Fibroblast of lung (primary cell): Measurements from ENCODE around the gene ALKBH3. TPM values are rescaled to one million over a fixed set of nuclear protein-coding genes. Genes with fewer than 3 reads are reported as not detected.

Source experiments
- DNase-seq, 2 donors: peaks; one replicate each; pipeline versions ENCODE4 v3.0.0 to v3.0.0-alpha.2; 2010; ENCODE audit warnings: low read depth in 2 of 2
- H2AFZ ChIP-seq: 2 replicates; pipeline ENCODE4 v1.5.1; 2012; ENCODE audit warnings: low read length, control low read depth, inconsistent platforms
- H3K27ac ChIP-seq: 2 replicates; pipeline ENCODE4 v1.5.1; 2011; ENCODE audit warnings: low read length, control low read depth; ENCODE audit not compliant: insufficient read depth
- H3K27me3 ChIP-seq: 2 replicates; pipeline ENCODE4 v1.5.1; 2011; ENCODE audit warnings: mild to moderate bottlenecking, low read length; ENCODE audit not compliant: control insufficient read depth, insufficient read depth
- H3K36me3 ChIP-seq: 2 replicates; pipeline ENCODE4 v1.5.1; 2011; ENCODE audit warnings: low read length; ENCODE audit not compliant: control insufficient read depth, insufficient read depth
- H3K4me1 ChIP-seq: 2 replicates; pipeline ENCODE4 v1.5.1; 2011; ENCODE audit warnings: low read length; ENCODE audit not compliant: control insufficient read depth, insufficient read depth; ENCODE audit errors: extremely low read depth
- H3K4me2 ChIP-seq: 2 replicates; pipeline ENCODE4 v1.5.1; 2011; ENCODE audit warnings: low read length, control low read depth; ENCODE audit not compliant: insufficient read depth; ENCODE audit errors: extremely low read depth
- H3K4me3 ChIP-seq, 4 experiments: fragments of 200-600 bp in 1 of 4; sonication (generic) in 1 of 4; replicated peaks in 1 of 4; 2 replicates each; pipeline ENCODE4 v1.5.1; 2011 to 2016; ENCODE audit warnings: low read length in 4 of 4, low read depth in 3 of 4, mild to moderate bottlenecking in 3 of 4, control low read depth in 2 of 4, inconsistent platforms in 1 of 4, mixed read lengths in 1 of 4; ENCODE audit not compliant: insufficient read depth in 1 of 4; ENCODE audit errors: control extremely low read depth in 1 of 4
- H3K79me2 ChIP-seq: 2 replicates; pipeline ENCODE4 v1.5.1; 2012; ENCODE audit warnings: mild to moderate bottlenecking, low read length, inconsistent platforms; ENCODE audit not compliant: control insufficient read depth, insufficient read depth
- H3K9ac ChIP-seq: 2 replicates; pipeline ENCODE4 v1.5.1; 2011; ENCODE audit warnings: mild to moderate bottlenecking, low read length, control low read depth; ENCODE audit not compliant: insufficient read depth
- H3K9me3 ChIP-seq: 2 replicates; pipeline ENCODE4 v1.5.1; 2012; ENCODE audit warnings: low read depth, low read length; ENCODE audit not compliant: control insufficient read depth, insufficient read depth
- H4K20me1 ChIP-seq: 2 replicates; pipeline ENCODE4 v1.5.1; 2011; ENCODE audit warnings: low read length; ENCODE audit not compliant: control insufficient read depth, insufficient read depth; ENCODE audit errors: extremely low read depth
- CTCF ChIP-seq, 2 donors: IDR thresholded peaks in 1 of 2; conservative IDR thresholded peaks in 1 of 2; 1 replicate in 1 of 2; 2 replicates in 1 of 2; pipeline ENCODE4 v1.5.1; 2011 to 2012; ENCODE audit warnings: low read length in 2 of 2, control low read depth in 1 of 2, inconsistent platforms in 1 of 2, low read depth in 1 of 2, mild to moderate bottlenecking in 1 of 2
- EZH2 ChIP-seq: IDR thresholded peaks from 2 replicates; pipeline ENCODE4 v1.5.1; 2012; ENCODE audit warnings: low read length, control low read depth, mild to moderate bottlenecking; ENCODE audit errors: missing control alignments
- polyA plus RNA-seq, 2 donors: library from polyadenylated mRNA; depleted of rRNA in 1 of 2; stranded (reverse) in 1 of 2; unstranded in 1 of 2; fragments of >200 nt; gene quantifications; 2 replicates each; pipeline ENCODE4 v1.2.1, GENCODE V29; 2011 to 2012; ENCODE audit warnings: missing spikeins in 1 of 2
- total RNA-seq: library from RNA; depleted of rRNA; stranded (reverse); fragments of >200 nt; gene quantifications from 2 replicates; pipeline ENCODE4 v1.2.1, GENCODE V29; 2014

The ALKBH3 gene
- total and polyA plus RNA-seq, 2 donors (not counting 1 experiment from before 2014, with no cell fraction given), result 39.0 to 56.1 TPM

- DNase-seq, result no peak
- H4K20me1 ChIP-seq, result peaks cover 2% of the 10 kb centered on the region
- H2AFZ ChIP-seq, result no peak overlapping the region
- TF ChIP-seq EZH2 (no peak), CTCF (conservative IDR thresholded peaks at IDR 0.05 in 1 of 2, IDR thresholded peaks at IDR 0.05 in 1 of 2; ENCODE audit: low read depth in 1 of 2, low read length in 2 of 2) (no peak)
- no peak overlapping the region for H3K27ac ChIP-seq
- H3K4me2 ChIP-seq, result no peak overlapping the region
- H3K9me3 ChIP-seq, result no peaks in the 10 kb centered on the region
- no peaks in the 10 kb centered on the region for H3K27me3 ChIP-seq
- H3K36me3 ChIP-seq, result no peaks in the 10 kb centered on the region
- H3K4me1 ChIP-seq, result peaks cover 6% of the 10 kb centered on the region
- H3K4me3 ChIP-seq, result no peak overlapping the region
- H3K79me2 ChIP-seq, result no peaks in the 10 kb centered on the region
- no peak overlapping the region for H3K9ac ChIP-seq
These were observed 27.6 kb downstream of the ALKBH3 start for GRCh38 chr11:43908191-43908590.

- no peaks in the 10 kb centered on the region for H3K27me3 ChIP-seq
- H3K79me2 ChIP-seq, result no peaks in the 10 kb centered on the region
- no peaks in the 10 kb centered on the region for H3K9me3 ChIP-seq
- no peak for DNase-seq
- H3K4me3 ChIP-seq, result no peak overlapping the region
- H3K4me2 ChIP-seq, result no peak overlapping the region
- H2AFZ ChIP-seq, result no peak overlapping the region
- TF ChIP-seq EZH2, result no peak
- TF ChIP-seq CTCF (conservative IDR thresholded peaks at IDR 0.05 in 1 of 2, IDR thresholded peaks at IDR 0.05 in 1 of 2; ENCODE audit: low read depth in 1 of 2, low read length in 2 of 2), result no peak
- H3K9ac ChIP-seq, result no peak overlapping the region
- H3K36me3 ChIP-seq, result no peaks in the 10 kb centered on the region
- peaks cover 2% of the 10 kb centered on the region for H4K20me1 ChIP-seq
- H3K27ac ChIP-seq, result no peak overlapping the region
- H3K4me1 ChIP-seq, result peaks cover 6% of the 10 kb centered on the region
These were observed 28.1 kb downstream of the ALKBH3 start for GRCh38 chr11:43908683-43909082.

- peaks cover 2% of the 10 kb centered on the region for H3K4me1 ChIP-seq
- no peaks in the 10 kb centered on the region for H3K27me3 ChIP-seq
- no peak overlapping the region for H2AFZ ChIP-seq
- DNase-seq, result no peak
- H4K20me1 ChIP-seq, result no peaks in the 10 kb centered on the region
- no peak overlapping the region for H3K9ac ChIP-seq
- TF ChIP-seq EZH2 (no peak), CTCF (conservative IDR thresholded peaks at IDR 0.05 in 1 of 2, IDR thresholded peaks at IDR 0.05 in 1 of 2; ENCODE audit: low read depth in 1 of 2, low read length in 2 of 2) (no peak)
- H3K9me3 ChIP-seq, result no peaks in the 10 kb centered on the region
- no peak overlapping the region for H3K27ac ChIP-seq
- no peak overlapping the region for H3K4me3 ChIP-seq
- no peak overlapping the region for H3K4me2 ChIP-seq
- H3K36me3 ChIP-seq, result peaks cover 1% of the 10 kb centered on the region
- no peaks in the 10 kb centered on the region for H3K79me2 ChIP-seq
These were observed 33.3 kb downstream of the ALKBH3 start for GRCh38 chr11:43913829-43914380.
